NCI-H524 treated with DMSO at 0.1 percent for 48 hours (cell line): Measurements from ENCODE around the gene SH2D1A.

Experiments used
- DNase-seq: peaks from one replicate; lab custom pipeline; 2025; lab: John Stamatoyannopoulos, UW

SH2D1A gene

DNA sequence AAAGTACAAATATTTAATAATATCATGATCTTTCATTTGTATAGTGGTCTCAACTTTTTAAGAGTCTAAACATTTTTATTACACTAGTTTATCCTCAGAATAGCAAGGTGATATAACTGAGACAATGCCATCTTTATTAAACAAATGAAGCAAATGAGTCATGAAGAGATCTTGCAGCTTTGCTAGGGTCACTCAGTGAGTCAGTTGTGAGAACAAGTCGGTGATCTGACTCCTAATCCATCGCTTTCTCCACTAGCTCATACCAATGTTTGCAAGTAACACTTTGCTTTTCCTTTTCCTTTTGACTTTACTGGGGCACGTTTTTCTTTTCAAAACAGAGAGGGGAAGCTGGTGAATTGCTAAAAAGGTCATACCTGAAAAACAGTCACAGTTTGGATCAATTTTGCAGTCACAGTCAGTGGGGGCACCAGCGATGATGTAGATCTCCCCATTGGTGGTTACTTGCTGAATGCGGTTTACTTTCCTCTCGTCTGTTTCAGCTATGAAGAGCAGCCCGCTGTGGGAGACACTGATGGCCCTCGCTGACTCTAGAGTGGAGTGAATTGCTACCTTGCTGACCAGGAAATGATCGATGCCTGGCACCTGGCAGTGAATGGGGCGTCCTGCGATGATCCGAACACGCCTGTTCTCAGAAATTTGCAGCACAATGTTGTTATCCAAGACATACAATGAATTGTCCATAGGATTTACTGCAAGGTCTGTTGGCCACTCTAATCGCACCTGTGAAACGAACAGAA lies 75.7 kb downstream of the SH2D1A start:
- no peak for DNase-seq
